ENCODE measurements around the gene LARP6. TPM values are rescaled to one million over a fixed set of nuclear protein-coding genes. Genes with fewer than 3 reads are reported as not detected.

The LARP6 gene
- polyA plus RNA-seq, 1 donor (not counting 4 experiments of a cell fraction or from before 2014, with no cell fraction given): 66.1 TPM

DNA sequence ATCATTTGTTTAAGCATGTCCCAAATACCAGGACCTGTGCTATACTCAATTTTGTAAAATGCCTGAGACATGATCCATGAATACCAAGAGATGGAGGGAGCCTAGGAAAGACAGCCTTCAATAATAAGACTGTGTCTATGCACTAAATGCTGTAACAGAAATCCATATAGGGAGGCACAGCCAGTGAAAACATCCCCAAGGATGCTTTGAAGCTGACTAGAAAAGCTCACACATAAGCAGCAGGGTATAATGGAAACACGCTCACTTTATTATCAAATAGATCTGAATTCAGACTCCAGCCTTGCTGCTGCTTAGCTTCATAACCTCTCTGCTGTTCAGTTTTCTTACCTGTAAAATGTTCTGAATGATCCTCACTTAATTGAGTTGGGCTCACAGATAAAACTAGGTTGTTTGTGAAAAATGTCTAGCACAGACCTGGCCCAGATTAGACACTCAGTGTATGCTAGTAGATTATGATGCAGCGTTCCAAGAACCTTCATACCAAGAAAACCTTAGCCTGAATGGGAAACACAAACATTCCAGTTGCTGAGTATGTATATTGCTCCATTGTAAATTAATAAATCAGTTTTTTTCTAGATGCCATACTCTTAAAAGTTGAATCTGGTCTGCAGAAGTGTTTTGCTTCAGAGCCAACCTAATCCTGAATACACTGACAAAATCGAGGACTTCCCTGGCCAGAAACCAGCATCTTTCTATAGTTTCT lies 3.8 kb upstream of the LARP6 start:
- H3K9me3 ChIP-seq (ENCODE audit: control insufficient read depth, low read depth, low read length): no peaks in the 10 kb centered on the region
- TF ChIP-seq EZH2 (IDR thresholded peaks at IDR 0.05; ENCODE audit: low read length): no peak
- no peak overlapping the region for H3K4me3 ChIP-seq (ENCODE audit: control insufficient read depth in 2 of 3, extremely low read depth in 1 of 3, insufficient read depth in 2 of 3, low read depth in 1 of 3, low read length in 3 of 3)
- dilution Hi-C loops (cut with MboI; ENCODE audit: extremely low pct_ligation_motif_present, low sequenced_read_pairs): no loop called here
- no peak overlapping the region for H2AFZ ChIP-seq (ENCODE audit: control insufficient read depth, low read length)
- no peak overlapping the region for H3K27ac ChIP-seq (ENCODE audit: control insufficient read depth, insufficient read depth, low read length)
- no peaks in the 10 kb centered on the region for H4K20me1 ChIP-seq (ENCODE audit: control insufficient read depth, extremely low read depth, insufficient read depth, low read length)
- peaks cover 30% of the 10 kb centered on the region for H3K4me1 ChIP-seq (ENCODE audit: control insufficient read depth, extremely low read depth, insufficient read depth, low read length)
- peaks cover 2% of the 10 kb centered on the region for H3K79me2 ChIP-seq (ENCODE audit: control insufficient read depth, insufficient read depth, low read length)
- H3K9ac ChIP-seq (ENCODE audit: control insufficient read depth, extremely low read depth, insufficient read depth, low read length): no peak overlapping the region
- H3K27me3 ChIP-seq (ENCODE audit: control insufficient read depth, extremely low read depth, insufficient read depth, low read length): no peaks in the 10 kb centered on the region
- no peak overlapping the region for H3K4me2 ChIP-seq (ENCODE audit: control insufficient read depth, extremely low read depth, insufficient read depth, low read depth, low read length)
- H3K36me3 ChIP-seq (ENCODE audit: control insufficient read depth in 2 of 2, extremely low read depth in 1 of 2, insufficient read depth in 2 of 2, low read length in 2 of 2): no peaks in the 10 kb centered on the region
- FAIRE-seq: no peak
- no peaks in the 10 kb centered on the region for H3K9me1 ChIP-seq (ENCODE audit: control insufficient read depth, extremely low read depth, insufficient read depth, low read length)
- no peak for DNase-seq (ENCODE audit: low read depth, low spot score)

DNA sequence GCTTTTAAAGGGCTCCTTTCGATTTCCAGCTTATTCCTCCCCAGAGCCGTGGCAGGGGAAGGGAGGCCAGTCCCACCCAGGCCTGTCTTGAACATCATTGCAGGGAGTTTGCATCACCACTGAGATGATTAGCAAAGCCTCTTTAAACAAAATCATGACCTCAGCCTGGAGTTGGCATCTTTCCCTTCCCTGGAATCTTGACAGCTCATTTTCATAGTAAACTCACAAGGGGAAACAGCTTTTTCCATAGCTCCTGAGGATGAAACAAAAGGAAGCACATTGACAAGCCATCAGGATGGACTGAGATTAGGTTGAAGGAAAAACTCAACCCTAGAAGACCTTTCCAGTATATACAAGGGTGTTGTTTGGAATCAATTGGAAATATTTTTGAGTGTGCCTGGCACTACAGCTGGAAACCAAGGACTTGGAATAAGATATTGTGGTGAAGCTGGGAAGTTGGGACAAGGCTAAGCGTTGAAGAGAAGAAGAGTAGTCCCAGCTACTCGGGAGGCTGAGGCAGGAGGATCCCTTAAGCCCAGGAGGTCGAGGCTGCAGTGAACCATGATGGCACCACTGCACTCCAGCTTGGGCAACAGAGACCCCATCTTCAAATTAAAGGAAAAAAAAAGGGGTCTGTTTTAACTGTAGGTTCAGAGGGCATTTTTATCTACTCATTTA lies 3.1 kb upstream of the LARP6 start:
- dilution Hi-C loops (cut with MboI; ENCODE audit: extremely low pct_ligation_motif_present, low sequenced_read_pairs): no loop called here
- Histone ChIP-seq H3K9me3 (ENCODE audit: control insufficient read depth, low read depth, low read length) (no peaks in the 10 kb centered on the region), H3K9me1 (ENCODE audit: control insufficient read depth, extremely low read depth, insufficient read depth, low read length) (no peaks in the 10 kb centered on the region), H3K4me1 (ENCODE audit: control insufficient read depth, extremely low read depth, insufficient read depth, low read length) (peaks cover 34% of the 10 kb centered on the region), H3K4me2 (ENCODE audit: control insufficient read depth, extremely low read depth, insufficient read depth, low read depth, low read length) (peak overlapping the region; percentile 48), H3K27me3 (ENCODE audit: control insufficient read depth, extremely low read depth, insufficient read depth, low read length) (no peaks in the 10 kb centered on the region), H3K27ac (ENCODE audit: control insufficient read depth, insufficient read depth, low read length) (peak overlapping the region; percentile 33), H3K36me3 (ENCODE audit: control insufficient read depth in 2 of 2, extremely low read depth in 1 of 2, insufficient read depth in 2 of 2, low read length in 2 of 2) (peaks cover 0 to under 1% of the 10 kb centered on the region in 2 experiments), H3K9ac (ENCODE audit: control insufficient read depth, extremely low read depth, insufficient read depth, low read length) (no peak overlapping the region), H4K20me1 (ENCODE audit: control insufficient read depth, extremely low read depth, insufficient read depth, low read length) (no peaks in the 10 kb centered on the region), H2AFZ (ENCODE audit: control insufficient read depth, low read length) (no peak overlapping the region), H3K4me3 (ENCODE audit: control insufficient read depth in 2 of 3, extremely low read depth in 1 of 3, insufficient read depth in 2 of 3, low read depth in 1 of 3, low read length in 3 of 3) (no peak overlapping the region), H3K79me2 (ENCODE audit: control insufficient read depth, insufficient read depth, low read length) (peaks cover 2% of the 10 kb centered on the region)
- FAIRE-seq: peak; percentile 93
- peak; percentile 66 for DNase-seq (ENCODE audit: low read depth, low spot score)
- TF ChIP-seq EZH2 (IDR thresholded peaks at IDR 0.05; ENCODE audit: low read length): no peak

DNA sequence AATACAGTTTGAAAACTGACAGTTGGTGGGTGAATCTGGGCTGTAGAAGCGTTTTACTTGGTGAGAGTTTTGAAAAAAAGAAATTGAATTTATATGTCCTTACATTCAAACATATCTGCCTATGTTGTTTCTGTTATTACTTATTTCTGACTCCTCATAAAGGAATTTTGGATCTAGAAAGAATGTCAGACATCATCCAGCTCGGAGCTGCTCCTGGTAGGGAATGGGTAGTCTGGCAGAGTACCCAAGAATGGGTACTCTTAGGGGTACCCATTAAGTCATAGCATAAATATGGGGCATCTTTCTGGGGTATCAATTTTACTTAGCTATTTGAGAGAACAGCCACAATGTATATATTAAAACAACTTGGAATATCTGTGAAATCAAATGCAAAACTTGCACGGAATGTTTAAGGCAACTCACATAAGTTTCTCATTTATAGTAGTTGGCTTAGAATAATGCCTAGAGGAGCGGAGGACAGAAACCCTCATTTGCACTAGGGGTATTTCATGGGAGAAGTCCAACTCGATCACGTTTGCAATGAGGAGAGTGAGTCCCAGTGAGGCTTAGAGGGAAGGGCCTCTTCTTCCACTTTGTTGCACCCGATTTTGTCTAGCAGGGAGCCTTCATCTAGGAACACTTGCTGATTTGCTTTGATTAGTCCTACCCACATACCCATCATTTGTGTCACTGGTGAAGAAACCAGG lies 2.4 kb upstream of the LARP6 start:
- TF ChIP-seq, protein P1, sequence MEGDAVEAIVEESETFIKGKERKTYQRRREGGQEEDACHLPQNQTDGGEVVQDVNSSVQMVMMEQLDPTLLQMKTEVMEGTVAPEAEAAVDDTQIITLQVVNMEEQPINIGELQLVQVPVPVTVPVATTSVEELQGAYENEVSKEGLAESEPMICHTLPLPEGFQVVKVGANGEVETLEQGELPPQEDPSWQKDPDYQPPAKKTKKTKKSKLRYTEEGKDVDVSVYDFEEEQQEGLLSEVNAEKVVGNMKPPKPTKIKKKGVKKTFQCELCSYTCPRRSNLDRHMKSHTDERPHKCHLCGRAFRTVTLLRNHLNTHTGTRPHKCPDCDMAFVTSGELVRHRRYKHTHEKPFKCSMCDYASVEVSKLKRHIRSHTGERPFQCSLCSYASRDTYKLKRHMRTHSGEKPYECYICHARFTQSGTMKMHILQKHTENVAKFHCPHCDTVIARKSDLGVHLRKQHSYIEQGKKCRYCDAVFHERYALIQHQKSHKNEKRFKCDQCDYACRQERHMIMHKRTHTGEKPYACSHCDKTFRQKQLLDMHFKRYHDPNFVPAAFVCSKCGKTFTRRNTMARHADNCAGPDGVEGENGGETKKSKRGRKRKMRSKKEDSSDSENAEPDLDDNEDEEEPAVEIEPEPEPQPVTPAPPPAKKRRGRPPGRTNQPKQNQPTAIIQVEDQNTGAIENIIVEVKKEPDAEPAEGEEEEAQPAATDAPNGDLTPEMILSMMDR (optimal IDR thresholded peaks at IDR 0.05 in 1 of 3, IDR thresholded peaks at IDR 0.05 in 1 of 3, conservative IDR thresholded peaks at IDR 0.05 in 1 of 3; ENCODE audit: extremely low read depth in 1 of 3, insufficient read depth in 2 of 3, low read length in 3 of 3): no peak
- no peak for TF ChIP-seq EZH2 (IDR thresholded peaks at IDR 0.05; ENCODE audit: low read length)
- Histone ChIP-seq H3K9me3 (ENCODE audit: control insufficient read depth, low read depth, low read length) (no peaks in the 10 kb centered on the region), H3K9ac (ENCODE audit: control insufficient read depth, extremely low read depth, insufficient read depth, low read length) (peak overlapping the region; percentile 11), H3K27ac (ENCODE audit: control insufficient read depth, insufficient read depth, low read length) (peak overlapping the region; percentile 33), H3K36me3 (ENCODE audit: control insufficient read depth in 2 of 2, extremely low read depth in 1 of 2, insufficient read depth in 2 of 2, low read length in 2 of 2) (peaks cover 3 to 6% of the 10 kb centered on the region in 2 experiments), H3K79me2 (ENCODE audit: control insufficient read depth, insufficient read depth, low read length) (peaks cover 5% of the 10 kb centered on the region), H3K4me1 (ENCODE audit: control insufficient read depth, extremely low read depth, insufficient read depth, low read length) (peaks cover 36% of the 10 kb centered on the region), H3K27me3 (ENCODE audit: control insufficient read depth, extremely low read depth, insufficient read depth, low read length) (no peaks in the 10 kb centered on the region), H3K9me1 (ENCODE audit: control insufficient read depth, extremely low read depth, insufficient read depth, low read length) (no peaks in the 10 kb centered on the region), H4K20me1 (ENCODE audit: control insufficient read depth, extremely low read depth, insufficient read depth, low read length) (no peaks in the 10 kb centered on the region), H3K4me2 (ENCODE audit: control insufficient read depth, extremely low read depth, insufficient read depth, low read depth, low read length) (peak overlapping the region; percentile 48), H3K4me3 (ENCODE audit: control insufficient read depth in 2 of 3, extremely low read depth in 1 of 3, insufficient read depth in 2 of 3, low read depth in 1 of 3, low read length in 3 of 3) (no peak overlapping the region), H2AFZ (ENCODE audit: control insufficient read depth, low read length) (no peak overlapping the region)
- FAIRE-seq (no peak), DNase-seq (ENCODE audit: low read depth, low spot score) (no peak)
- dilution Hi-C loops (cut with MboI; ENCODE audit: extremely low pct_ligation_motif_present, low sequenced_read_pairs): no loop called here

Data from keratinocyte (primary cell).